Activated CD4-positive, alpha-beta T cell treated with anti-CD3 and anti-CD28 coated beads for 1 hour (primary cell): ENCODE results near the gene TUT4.

Experiments
- DNase-seq: peaks from one replicate; pipeline ENCODE4 v3.0.0-alpha.2; 2020

TUT4 gene

DNA sequence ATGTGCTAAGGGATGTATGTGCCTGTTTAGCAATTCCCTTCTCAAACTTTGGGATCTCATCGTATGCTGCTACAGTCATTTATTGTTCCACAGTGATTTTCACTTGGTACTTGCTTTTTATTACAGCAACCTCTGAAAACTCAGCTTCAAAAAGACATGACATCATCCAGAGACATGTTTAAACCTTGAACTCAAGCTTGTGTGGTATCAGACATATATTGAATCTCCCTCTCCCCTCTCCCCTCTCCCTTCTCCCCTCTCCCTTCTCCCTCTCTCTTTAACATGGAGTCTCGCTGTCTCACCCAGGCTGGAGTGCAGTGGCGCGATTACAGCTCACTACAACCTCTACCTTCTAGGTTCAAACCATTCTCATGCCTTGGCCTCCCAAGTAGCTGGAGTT is 19.5 kb upstream of the TUT4 start:
- DNase-seq = no peak

DNA sequence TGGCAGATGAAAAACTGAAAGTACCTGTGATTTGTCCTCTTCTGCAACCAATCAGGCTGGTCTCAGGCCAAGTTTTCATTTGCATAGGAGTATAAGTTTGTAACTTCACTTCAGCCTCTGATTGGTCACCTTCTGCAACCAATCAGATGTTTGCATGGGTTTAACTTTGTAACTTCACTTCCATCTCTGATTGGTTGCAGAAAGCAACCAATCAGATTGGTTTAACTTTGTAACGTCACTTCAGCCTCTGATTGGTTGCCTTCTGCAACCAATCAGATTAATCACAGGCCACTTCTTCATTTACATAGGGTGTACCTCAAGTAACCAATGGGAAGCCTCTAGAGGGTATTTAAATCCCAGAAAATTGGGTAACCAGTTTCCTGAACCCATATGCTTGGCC is 18.9 kb upstream of the TUT4 start:
- no peak for DNase-seq

DNA sequence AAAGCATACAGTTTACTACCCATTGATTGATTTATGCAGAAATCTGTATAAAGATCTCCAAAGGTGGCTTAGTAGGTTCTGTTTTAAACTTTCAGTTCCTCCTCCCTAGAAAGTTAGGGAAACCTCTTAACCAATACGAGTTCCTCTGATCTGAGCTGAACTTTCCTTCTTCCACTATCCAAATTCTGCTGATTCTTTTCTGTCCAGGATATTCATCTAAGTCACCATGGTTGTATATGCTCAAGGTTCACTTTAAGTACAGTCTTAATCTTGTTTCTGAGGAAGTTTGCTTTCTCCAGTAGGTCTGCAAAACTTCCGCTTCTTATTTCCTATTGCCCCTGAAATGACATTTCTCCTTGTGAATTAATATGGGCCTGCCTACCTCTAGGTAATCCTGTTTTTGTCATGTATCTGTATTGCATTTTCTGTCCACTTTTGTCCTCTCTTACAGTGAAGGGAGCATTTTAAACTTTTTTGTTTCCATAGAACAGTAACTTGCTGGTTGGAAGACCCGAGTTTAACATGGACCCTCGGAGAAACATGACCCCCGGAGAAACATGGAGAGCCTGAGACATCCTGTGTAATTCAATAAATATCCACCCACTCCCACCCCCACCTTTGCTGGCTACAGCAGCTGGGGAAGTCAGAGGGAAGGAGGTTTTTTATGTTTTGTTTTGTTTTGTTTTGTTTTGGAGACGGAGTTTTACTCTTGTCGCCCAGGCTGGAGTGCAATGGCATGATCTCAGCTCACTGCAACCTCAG is 16.7 kb upstream of the TUT4 start:
- DNase-seq = no peak

DNA sequence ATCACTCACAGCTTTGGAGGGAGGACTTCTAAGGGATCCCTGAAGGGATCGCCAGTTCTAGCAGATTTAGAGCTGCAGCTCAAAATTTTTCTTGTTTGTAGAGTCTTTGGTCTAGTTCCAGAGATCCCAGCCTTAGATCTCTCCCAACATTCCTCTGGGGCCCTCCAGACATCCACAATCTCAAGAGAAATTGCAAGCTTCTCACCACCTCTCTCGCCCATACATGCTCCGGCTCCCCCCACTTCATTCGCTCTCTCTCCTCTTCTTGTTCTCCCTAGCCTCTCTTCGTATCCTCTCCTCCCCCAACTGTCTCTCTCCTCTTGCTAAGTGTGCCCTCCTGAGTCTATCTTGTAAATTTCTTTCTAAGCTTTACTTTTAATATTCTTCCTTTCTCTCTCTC is 15.1 kb upstream of the TUT4 start:
- DNase-seq = no peak

DNA sequence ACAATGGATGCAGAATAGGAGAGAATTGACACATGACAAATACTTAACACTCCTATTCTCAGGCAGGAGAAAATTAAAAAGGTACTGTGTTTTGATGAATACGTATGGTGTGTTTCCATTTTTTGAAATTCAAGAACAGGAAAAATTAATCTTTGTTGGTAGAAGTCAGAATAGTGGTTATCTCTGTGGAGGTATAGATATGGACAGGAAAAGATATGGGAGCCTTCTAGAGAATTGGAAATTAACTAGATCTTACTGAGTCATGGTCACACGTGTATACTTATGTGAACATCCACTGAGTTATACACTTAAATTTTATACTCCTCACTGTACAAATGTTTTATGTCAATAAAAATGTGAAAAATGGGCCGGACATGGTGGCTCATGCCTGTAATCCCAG is 9.9 kb upstream of the TUT4 start:
- no peak for DNase-seq

DNA sequence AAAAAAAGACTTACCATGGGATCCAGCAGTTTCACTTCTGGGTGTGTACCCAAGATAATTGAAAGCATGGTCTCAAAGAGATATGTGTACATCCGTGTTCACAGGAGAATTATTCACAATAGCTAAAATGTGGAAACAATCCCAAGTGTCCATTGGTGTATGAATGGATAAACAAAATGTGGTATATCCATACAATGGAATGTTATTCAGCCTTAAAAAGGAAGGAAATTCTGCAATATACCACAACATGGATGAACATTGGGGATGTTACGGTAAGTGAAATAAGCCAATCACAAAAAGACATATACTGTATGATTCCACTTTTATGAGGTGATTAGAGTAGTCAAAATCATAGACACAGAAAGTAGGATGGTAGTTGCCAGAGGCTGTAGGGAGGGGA is 7.0 kb upstream of the TUT4 start:
- no peak for DNase-seq

DNA sequence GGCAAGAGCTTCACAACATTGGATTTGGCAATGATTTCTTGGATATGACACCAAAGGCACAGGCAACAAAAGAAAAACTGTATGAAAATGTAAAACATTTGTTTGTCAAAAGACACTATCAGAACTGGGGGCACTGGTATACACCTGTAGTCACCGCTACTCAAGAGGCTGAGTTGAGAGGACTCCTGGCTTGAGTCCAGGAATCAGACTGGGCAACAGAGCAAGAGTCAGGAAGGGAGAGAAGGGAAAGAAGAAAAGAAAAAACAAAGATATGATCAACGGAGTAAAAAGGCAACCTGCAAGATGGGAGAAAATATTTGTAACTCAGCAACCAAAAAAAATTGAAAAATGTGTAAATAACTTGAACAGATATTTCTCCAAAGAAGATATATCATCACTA is 6.0 kb upstream of the TUT4 start:
- DNase-seq = no peak

DNA sequence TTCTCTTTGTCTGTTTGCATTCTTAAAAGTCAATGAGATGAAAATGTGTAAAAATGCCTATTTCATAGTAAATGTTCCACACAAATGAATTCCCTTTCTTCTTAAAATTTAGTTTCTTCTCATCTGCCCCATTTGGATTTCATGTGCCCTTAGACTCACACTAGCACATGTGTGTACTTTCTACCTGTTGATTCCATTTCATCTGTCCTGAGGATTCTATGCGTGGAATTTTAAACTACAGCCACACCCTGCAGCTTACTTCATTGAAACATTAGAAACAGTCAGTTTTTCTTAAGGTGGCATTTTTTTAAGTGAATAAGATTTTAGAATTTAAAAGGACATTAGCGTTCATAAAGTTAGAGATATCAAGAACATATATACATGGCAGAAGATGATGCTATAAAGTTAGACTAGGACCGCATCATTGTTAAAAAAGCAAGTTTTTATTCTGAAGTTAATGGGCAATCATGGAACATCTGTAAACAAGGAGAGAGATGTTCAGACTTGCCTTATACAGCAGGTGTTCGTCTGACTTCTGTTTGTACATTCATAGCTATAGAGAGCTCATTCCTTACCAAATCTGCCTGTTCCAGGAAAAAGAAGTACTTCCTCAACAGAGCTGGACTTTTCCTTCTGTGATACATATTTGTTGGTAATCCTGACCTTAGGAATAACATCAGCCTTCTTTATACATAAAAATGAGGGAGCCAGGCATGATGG is 3.9 kb upstream of the TUT4 start:
- DNase-seq = no peak

DNA sequence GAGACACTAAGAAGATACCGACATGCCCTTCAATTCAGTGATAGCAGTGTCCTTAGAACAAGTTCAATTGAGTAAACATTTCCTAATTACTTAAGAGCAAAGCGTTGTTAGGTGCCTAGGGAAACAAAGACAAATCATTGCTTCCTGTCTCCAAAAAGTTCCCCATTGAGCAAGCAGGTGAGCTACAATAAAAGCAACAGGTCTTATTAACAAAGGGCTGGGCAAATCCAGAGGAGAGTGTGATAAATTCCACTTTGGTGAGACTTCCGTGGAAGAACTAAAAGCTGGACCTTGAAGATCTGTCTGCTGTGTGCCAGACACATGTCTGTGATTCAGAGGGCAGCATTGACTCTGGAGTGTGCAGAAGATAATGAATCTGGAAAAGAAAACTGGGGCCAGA is 1.9 kb upstream of the TUT4 start:
- DNase-seq = no peak

DNA sequence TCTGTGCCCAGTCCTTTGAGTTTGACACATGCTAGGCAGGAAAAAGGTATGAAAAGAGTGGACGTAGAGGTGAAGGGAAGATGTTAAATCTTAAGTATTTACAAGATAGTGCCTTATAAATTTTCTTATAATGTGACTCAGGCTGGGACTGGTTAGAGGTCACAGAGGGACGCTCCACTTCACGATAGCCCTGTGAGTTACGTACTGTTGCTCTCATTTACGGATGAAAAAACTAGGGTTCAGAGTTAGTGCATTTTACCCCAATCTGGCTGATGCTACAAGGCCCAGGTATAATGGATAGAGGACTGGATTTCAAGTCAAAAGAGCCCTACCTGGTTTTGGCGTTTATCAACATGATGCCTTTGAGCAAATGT is 1.4 kb upstream of the TUT4 start:
- DNase-seq = no peak

DNA sequence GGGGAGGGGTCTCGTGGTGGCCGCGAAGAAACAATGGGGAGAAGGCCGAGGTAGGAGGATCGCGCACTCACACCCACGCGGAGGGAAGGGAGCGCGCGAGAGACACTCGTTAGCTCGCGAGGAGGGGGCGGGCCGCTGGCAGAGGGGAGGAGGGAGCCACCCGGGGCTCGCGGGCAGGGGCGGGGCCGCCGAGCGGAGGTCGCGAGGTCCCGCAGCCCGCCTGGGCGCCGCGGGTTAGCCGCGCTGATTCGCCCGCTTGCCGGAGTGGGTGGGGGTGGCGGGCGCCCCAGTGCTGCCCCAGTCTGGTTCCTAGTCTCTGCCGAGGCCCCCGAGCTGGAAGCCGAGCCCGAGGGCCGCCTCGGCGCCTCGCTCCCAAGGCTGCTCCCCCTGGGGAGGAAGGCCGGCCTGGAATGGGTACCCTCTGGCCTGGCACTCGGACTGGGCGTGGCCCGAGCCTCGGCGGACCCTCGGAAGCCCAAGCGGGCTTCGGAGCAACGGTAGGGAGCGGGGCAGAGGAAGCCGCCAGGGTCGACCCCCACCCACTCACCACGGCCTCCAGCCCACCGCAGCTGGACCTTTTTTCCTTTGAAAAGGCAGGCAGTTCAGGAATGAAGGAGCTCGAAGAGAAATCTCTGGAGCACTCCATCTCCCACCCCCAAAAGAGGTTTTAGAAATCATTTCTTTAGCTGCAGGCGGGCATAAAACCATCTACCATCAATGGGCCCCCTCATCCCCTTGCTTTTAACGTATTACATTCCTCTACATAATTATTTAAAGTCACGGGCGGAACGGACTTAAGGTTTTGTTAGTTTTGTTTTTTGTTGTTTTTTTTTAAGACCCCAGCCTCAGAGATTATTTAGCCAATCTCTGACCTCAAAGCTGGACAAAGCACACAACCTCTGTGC is 722 bp upstream of the TUT4 start:
- peak; percentile 84 for DNase-seq

DNA sequence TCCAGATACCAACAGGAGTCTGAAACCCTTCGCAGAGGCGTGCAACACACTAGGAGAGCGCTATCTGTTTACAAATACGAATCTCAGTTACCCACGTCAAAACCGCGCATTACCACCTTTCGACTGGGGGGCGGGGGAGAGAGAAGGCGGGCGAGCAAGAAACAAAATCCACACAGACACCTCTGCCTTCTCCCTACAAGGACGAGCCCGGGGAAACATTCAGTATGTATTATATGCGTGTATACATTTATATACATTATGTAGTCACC is 722 bp downstream of the TUT4 start:
- DNase-seq = peak; percentile 48

DNA sequence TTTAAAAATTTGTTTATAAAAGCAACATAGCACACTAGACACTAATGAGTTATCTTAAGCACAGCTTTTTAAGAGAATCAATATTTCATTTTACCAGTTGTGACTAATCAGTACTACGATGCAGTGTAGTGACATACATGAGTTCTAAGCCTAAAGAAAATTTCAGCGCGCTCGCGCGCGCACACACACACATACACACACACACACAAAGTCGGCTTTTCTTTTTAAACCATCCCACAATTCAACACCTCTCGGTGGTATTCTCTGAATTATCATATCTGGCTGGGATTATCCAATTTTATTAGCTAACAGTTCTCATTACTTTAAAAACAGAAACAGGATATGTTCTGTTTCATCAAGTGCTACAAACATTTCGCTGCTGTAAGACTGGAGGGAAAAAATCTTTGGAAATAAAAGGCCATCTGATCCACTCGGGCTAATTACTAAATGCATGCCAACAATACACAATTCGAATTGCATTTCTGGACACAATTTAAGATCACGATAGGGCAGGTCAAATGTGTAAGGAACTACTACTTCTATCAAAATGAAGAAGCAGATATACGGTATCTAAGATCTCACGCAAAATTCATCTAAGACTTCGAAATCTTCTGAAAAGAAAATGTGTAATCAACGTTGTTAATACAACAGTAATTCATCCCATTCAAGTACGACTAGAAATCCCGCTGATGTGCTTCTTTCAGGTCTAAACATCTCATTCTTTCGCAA is 1.2 kb downstream of the TUT4 start:
- DNase-seq = peak; percentile 26

DNA sequence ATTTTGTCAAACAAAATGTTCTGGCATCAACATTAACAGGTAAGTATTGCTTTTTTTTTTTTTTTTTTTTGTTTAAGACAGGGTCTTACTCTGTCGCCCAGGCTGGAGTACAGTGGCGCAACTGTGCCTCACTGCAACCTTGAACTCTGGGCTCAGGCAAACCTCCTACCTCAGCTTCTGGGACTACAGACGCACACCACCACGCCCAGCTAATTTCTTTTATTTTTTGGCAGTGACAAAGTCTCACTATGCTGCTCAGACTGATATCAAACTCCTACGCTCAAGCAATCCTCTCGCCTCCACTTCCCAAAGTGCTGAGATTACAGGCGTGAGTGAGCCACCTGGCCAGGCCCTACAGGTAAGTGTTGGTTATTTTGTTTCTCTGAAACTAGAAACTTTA is 2.4 kb downstream of the TUT4 start:
- DNase-seq = no peak

DNA sequence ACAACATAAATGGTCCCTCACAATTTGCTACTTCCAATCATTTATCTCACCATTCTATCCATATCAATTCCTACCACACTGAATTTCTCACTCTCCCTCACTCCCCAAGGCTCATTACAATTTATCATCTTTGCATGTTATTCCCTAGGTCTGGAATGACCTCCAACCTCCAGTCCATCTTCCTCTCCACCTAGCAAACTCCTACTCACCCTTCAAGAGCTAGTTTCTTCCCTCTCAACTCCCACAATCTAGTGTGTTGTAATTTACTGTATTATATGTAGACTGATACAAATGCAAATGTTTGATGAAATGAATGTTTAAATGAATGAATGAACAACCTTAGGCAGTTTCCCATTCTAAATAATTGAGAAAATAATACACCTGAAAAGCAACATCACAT is 3.6 kb downstream of the TUT4 start:
- no peak for DNase-seq

DNA sequence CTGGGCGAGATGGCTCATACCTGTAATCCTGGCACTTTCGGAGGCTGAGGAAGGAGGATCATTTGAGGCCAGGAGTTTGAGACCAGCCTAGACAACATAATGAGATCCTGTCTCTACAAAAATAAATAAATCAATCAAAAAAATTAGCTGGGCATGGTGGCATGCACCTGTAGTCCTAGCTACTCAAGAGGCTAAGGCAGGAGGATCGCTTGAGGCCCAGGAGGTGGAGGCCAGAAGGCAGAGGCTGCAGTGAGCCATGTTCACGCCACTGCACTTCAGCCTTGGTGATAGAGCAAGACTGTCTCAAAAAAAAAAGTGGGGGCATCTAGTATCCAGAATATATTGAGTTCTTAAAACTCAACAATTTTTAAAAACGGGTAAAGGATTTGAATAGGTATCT is 6.0 kb downstream of the TUT4 start:
- no peak for DNase-seq

DNA sequence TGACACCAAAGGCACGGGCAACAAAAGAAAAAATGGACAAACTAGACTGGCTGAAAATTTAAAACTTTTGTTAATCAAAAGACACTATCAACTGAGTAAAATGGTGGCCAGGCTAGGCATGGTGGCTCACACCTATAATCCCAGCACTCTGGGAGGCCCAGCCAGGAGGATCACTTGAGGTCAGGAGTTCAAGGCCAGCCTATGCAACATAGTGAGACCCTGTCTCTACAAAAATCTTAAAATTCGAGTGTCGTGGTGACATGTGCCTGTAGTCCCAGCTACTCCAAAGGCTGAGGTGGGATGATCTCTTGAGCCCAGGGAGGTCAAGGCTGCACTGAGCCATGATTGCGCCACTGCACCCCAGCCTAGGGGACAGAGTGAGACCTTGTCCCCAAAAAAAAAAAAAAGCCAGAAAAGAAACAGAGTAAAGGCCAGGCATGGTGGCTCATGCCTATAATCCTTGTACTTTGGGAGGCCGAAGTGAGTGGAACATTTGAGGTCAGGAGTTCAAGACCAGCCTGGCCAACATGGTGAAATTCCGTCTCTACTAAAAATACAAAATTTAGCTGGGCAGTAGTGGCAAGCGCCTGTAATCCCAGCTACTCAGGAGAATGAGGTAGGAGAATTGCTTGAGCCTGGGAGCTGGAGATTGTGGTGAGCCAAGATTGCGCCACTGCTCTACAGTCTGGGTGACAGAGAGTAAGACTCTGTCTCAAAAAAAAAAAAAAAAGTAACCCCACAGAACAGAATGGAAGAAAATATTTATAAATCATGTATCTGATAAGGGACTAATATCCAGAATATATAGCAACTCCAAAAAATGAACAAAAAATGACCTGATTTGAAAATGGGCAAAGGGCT is 8.0 kb downstream of the TUT4 start:
- no peak for DNase-seq

DNA sequence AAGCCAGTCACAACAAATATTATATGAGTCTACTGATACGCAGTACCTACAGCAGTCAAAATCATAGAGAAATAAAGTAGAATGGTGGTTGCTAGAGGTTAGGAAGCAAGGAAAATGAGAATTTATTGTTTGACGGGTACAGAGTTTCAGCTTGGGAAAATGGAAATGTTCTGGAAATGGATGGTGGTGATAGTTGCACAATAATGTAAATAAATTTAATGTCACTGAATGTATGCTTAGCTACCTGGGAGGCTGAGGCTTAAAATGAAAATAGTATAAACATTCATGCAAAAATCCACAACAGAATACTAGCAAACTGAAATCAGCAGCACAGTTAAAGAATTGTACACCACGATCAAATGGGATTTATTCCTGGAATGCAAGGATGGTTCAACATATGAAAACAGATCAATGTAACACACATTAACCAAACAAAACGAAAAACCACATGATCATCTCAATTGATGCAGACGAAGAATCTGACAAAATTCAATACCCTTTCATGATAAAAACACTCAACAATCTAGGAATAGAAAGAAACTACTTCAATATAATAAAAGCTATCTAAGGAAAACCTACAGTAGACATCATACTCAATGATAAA is 10.7 kb downstream of the TUT4 start:
- no peak for DNase-seq

DNA sequence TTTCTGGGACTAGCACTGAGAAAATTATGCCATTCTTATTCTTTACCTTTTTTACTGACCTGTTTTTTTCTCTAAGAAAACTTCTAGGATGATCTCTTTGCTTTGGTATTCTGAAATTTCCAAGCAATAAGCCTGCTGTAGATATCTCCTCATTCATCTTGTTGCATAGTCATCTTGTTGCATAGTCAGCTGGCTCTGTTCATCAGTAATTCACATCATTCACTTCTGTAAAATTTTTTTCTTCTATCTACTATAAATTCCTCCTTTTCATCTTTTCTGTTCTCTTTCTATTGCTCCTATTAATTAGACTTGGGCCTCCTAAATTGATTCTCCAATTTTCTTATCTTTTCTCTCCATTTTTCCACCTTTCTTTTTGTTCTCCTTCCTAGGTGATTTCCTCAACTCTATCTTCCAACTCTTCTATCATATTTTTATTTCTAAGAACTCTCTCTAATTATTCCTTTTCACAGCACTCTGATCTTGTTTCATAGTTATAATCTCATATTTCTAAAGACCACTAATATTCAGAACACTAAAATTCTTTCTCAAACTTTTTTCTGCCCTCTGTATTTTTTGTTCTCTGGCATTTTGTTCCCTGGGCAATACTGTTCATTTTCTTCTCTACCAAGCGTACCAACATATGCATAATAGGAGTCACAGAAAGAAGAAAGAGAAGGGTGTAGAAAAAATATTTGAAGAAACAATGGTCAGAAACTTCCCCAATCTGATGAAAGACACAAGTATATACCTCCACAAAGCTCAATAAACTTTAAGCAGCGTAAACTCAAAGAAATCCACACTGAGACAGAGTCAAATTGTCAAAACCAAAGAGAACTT is 17.7 kb downstream of the TUT4 start:
- no peak for DNase-seq

DNA sequence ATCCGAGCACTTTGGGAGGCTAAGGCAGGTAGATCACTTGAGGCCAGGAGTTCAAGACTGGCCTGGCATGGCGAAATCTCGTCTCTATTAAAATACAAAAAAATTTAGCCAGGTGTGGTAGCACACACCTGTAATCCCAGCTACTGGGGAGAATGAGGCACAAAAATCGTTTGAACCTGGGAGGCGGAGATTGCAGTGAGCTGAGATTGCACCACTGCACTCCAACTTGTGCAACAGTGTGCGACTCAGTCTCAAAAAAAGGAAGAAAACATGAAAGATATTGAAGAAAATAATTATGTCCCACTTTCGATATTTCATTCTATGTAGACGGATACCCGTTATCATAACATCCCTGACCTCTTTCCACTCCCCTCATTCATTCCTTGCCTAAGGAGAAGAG is 19.2 kb downstream of the TUT4 start:
- no peak for DNase-seq

DNA sequence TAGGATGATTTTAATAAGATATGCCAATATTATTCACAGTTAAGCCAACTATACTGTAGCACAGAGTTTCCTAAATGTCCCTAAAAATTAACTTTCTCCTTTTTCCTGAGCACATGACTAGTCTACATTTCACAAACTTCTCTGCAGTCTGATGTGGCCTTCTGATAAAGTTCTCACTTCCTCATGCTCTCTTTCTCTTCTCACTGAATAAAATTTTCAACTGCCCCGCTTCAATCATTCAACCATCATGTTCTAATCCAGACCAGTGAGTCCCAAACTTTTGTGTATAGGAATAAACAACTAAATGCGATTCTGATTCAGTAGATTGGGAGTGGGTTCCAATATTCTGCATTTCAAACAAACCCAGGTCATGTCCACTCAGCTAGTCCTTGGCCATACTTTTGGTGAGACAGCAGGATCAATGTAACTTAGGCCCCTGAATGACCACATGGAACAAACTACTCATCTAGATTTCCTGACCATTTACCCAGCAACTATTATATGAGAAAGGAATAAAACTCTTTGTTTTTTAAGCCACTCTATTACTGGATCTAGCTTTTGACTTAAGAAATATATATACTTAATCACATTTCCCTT is 20.1 kb downstream of the TUT4 start:
- DNase-seq = no peak
